Loucy (cell line): ENCODE data around the gene FEZF2.

Experiments
- CTCF ChIP-seq: fragments of 200-600 bp; sonication (generic); conservative IDR thresholded peaks from 2 replicates; pipeline ENCODE4 v1.5.1; 2014; ENCODE audit warnings: mild to moderate bottlenecking, antibody characterized with exemption, low read length
- EZH2phosphoT487 ChIP-seq: fragments of 200-600 bp; IDR thresholded peaks from 2 replicates; pipeline ENCODE4 v1.6.1; 2018; ENCODE audit warnings: antibody characterized with exemption, mild to moderate bottlenecking, moderate library complexity, borderline replicate concordance

- no peak for TF ChIP-seq CTCF
- TF ChIP-seq EZH2phosphoT487 = no peak
Measured at GRCh38 chr3:62404321-62404720, 31.0 kb upstream of the FEZF2 start.
